GM19043 (cell line): ENCODE data around the gene BYSL.

Experiments
- ATAC-seq: cut with Tn5 transposase; IDR thresholded peaks from one replicate; pipeline ENCODE4 v1.9.1; 2021; ENCODE audit warnings: low read depth; ENCODE audit not compliant: unreplicated experiment

Gene BYSL

GRCh38 chr6:41974281-41974825 lies 53.1 kb downstream of the BYSL start:
- ATAC-seq = no peak

GRCh38 chr6:41975276-41975675 lies 54.0 kb downstream of the BYSL start:
- ATAC-seq = no peak

- no peak for ATAC-seq
Observed at GRCh38 chr6:41976794-41977484, 55.6 kb downstream of the BYSL start.
